ENCODE results near the gene OPTC. TPM values are rescaled to one million over a fixed set of nuclear protein-coding genes. Genes with fewer than 3 reads are reported as not detected.

OPTC gene
- total and polyA plus RNA-seq, 2 donors (not counting 1 experiment from before 2014, with no cell fraction given) = not detected

- Histone ChIP-seq H3K4me1 (ENCODE audit: control insufficient read depth in 2 of 2, insufficient read depth in 2 of 2, low read length in 2 of 2) (peaks cover 17 to 25% of the 10 kb centered on the region in 2 donors), H3K27me3 (replicated peaks in 1 of 4; ENCODE audit: control extremely low read depth in 1 of 4, control insufficient read depth in 3 of 4, insufficient read depth in 4 of 4, low read length in 3 of 4) (peaks cover 0 to 5% (median 0%) of the 10 kb centered on the region in 4 experiments), H3K27ac (ENCODE audit: low read length in 2 of 2) (no peak overlapping the region), H3K4me3 (ENCODE audit: control extremely low read depth in 1 of 5, extremely low read depth in 1 of 5, insufficient read depth in 1 of 5, low read depth in 2 of 5, low read length in 4 of 5) (no peak overlapping the region), H3K4me2 (replicated peaks; ENCODE audit: low read depth, low read length, poor library complexity, severe bottlenecking) (no peak overlapping the region), H3K9ac (ENCODE audit: low read length) (no peak overlapping the region), H2AFZ (ENCODE audit: insufficient read depth, low read depth, low read length, poor library complexity, severe bottlenecking) (no peak overlapping the region), H3K9me3 (ENCODE audit: control extremely low read depth in 1 of 3, control insufficient read depth in 2 of 3, insufficient read depth in 1 of 3, low read length in 2 of 3) (no peaks in the 10 kb centered on the region), H3K79me2 (ENCODE audit: control insufficient read depth, insufficient read depth, low read length) (no peaks in the 10 kb centered on the region), H4K20me1 (ENCODE audit: control insufficient read depth, insufficient read depth, low read length, poor library complexity, severe bottlenecking) (no peaks in the 10 kb centered on the region), H3K36me3 (replicated peaks in 1 of 2; ENCODE audit: control extremely low read depth in 1 of 2, control insufficient read depth in 1 of 2, extremely low read depth in 1 of 2, insufficient read depth in 2 of 2, low read length in 1 of 2) (no peaks in the 10 kb centered on the region)
- intact Hi-C loops (cut with micrococcal nuclease) = no loop called here
- Mint-ChIP-seq H3K9me3 (ENCODE audit: insufficient read depth) (no peaks in the 10 kb centered on the region), H3K4me1 (peaks cover 23% of the 10 kb centered on the region), H3K27me3 (peaks cover 15% of the 10 kb centered on the region), H3K27ac (no peak overlapping the region), H3K4me3 (no peak overlapping the region)
- TF ChIP-seq CTCF (IDR thresholded peaks at IDR 0.05) (no peak), EZH2 (IDR thresholded peaks at IDR 0.05; ENCODE audit: borderline replicate concordance, insufficient read depth, low read depth, low read length, poor library complexity, severe bottlenecking) (no peak)
- 89% methylated on average over 2 of the region's 3 CpGs for WGBS (ENCODE audit: insufficient coverage)
- DNase-seq (no peak), ATAC-seq (ENCODE audit: low read depth) (no peak)
- ChIA-PET POLR2A (no interaction called here), CTCF (no interaction called here)
These were observed 38.2 kb upstream of the OPTC start for GRCh38 chr1:203455706-203456105.

- ChIA-PET POLR2A (no interaction called here), CTCF (interaction anchor here (0.7 kb wide), 1 partner anchor 115 kb away, joined by 4 read pairs; no protein-coding TSS in a partner anchor)
- 100% methylated on average over 3 of the region's 4 CpGs for WGBS (ENCODE audit: insufficient coverage)
- H3K27ac ChIP-seq (ENCODE audit: low read length in 2 of 2) = no peak overlapping the region
- H2AFZ ChIP-seq (ENCODE audit: insufficient read depth, low read depth, low read length, poor library complexity, severe bottlenecking) = no peak overlapping the region
- no peaks in the 10 kb centered on the region for H3K79me2 ChIP-seq (ENCODE audit: control insufficient read depth, insufficient read depth, low read length)
- H3K27ac Mint-ChIP-seq = no peak overlapping the region
- H3K9ac ChIP-seq (ENCODE audit: low read length) = no peak overlapping the region
- peaks cover 18 to 34% of the 10 kb centered on the region in 2 donors for H3K4me1 ChIP-seq (ENCODE audit: control insufficient read depth in 2 of 2, insufficient read depth in 2 of 2, low read length in 2 of 2)
- no peak overlapping the region for H3K4me3 ChIP-seq (ENCODE audit: control extremely low read depth in 1 of 5, extremely low read depth in 1 of 5, insufficient read depth in 1 of 5, low read depth in 2 of 5, low read length in 4 of 5)
- no peaks in the 10 kb centered on the region for H3K9me3 Mint-ChIP-seq (ENCODE audit: insufficient read depth)
- ATAC-seq (ENCODE audit: low read depth) (no peak), DNase-seq (no peak)
- H3K9me3 ChIP-seq (ENCODE audit: control extremely low read depth in 1 of 3, control insufficient read depth in 2 of 3, insufficient read depth in 1 of 3, low read length in 2 of 3) = peaks cover 0 to 1% (median 0%) of the 10 kb centered on the region in 3 donors
- H3K4me2 ChIP-seq (replicated peaks; ENCODE audit: low read depth, low read length, poor library complexity, severe bottlenecking) = no peak overlapping the region
- TF ChIP-seq CTCF (IDR thresholded peaks at IDR 0.05) (no peak), EZH2 (IDR thresholded peaks at IDR 0.05; ENCODE audit: borderline replicate concordance, insufficient read depth, low read depth, low read length, poor library complexity, severe bottlenecking) (no peak)
- intact Hi-C loops (cut with micrococcal nuclease) = no loop called here
- no peaks in the 10 kb centered on the region for H3K36me3 ChIP-seq (replicated peaks in 1 of 2; ENCODE audit: control extremely low read depth in 1 of 2, control insufficient read depth in 1 of 2, extremely low read depth in 1 of 2, insufficient read depth in 2 of 2, low read length in 1 of 2)
- H4K20me1 ChIP-seq (ENCODE audit: control insufficient read depth, insufficient read depth, low read length, poor library complexity, severe bottlenecking) = no peaks in the 10 kb centered on the region
- peaks cover 12% of the 10 kb centered on the region for H3K27me3 Mint-ChIP-seq
- H3K27me3 ChIP-seq (replicated peaks in 1 of 4; ENCODE audit: control extremely low read depth in 1 of 4, control insufficient read depth in 3 of 4, insufficient read depth in 4 of 4, low read length in 3 of 4) = peaks cover 0 to 4% (median 0%) of the 10 kb centered on the region in 4 experiments
- peaks cover 30% of the 10 kb centered on the region for H3K4me1 Mint-ChIP-seq
- no peak overlapping the region for H3K4me3 Mint-ChIP-seq
These were observed 37.4 kb upstream of the OPTC start for GRCh38 chr1:203456577-203456976.

All from B cell (primary cell).